Muscle of back (tissue), 13 donors: ENCODE data around the gene MYH4. TPM values are rescaled to one million over a fixed set of nuclear protein-coding genes. Genes with fewer than 3 reads are reported as not detected.
A peak's percentile ranks its signal among the peaks of the same experiment; 100 is the strongest.

Source experiments
- DNase-seq, 3 donors: peaks; one replicate each; pipeline versions ENCODE4 v3.0.0 to v3.0.0-alpha.2; 2013
- long read RNA-seq, 9 donors: transcript quantifications; one replicate each; lab custom pipeline, GENCODE V29; 2026
- polyA plus RNA-seq, 10 donors: library from polyadenylated mRNA; unstranded; fragments of 120-200 nt; gene quantifications; one replicate each; pipeline ENCODE4 v1.2.1, GENCODE V29; 2013; ENCODE audit not compliant: insufficient read length in 10 of 10

MYH4 gene
- under 1 TPM; 0.14 to 0.54 (median 0.32) TPM for polyA plus RNA-seq
- long read RNA-seq, donor 1: 0 reads
- long read RNA-seq, donor 2: 0 reads
- long read RNA-seq, donor 3: 0 reads
- long read RNA-seq, donor 4: 0 reads
- long read RNA-seq, donor 5: 0 reads
- long read RNA-seq, donor 6, partial matches to known transcripts: 6 of 6 reads
- long read RNA-seq, donor 6, other reads (novel, unspliced or antisense): 0 of 6 reads
- long read RNA-seq, donor 7: 0 reads
- long read RNA-seq, donor 8: 0 reads
- long read RNA-seq, donor 9: 0 reads

DNA sequence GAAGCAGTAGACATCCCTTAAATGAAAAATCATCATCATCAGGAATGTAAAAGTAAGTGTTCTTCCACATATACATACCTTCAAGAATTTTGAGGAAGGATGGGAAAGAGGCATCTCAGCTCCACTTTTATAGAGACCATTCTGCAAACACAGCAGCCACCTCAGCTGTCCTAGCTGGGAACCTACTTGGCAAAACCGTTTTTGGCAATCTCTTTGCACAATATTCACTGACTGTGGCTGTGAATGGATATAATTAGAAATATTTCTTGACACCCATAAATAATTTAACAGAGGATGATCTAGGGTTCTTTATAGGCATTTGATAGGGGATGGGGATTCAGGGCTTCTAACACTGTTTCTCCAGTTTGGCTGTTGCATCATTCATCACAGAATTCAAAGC, at the start of gene MYH4:
Gene MYH4 (minus strand): TSS at position 101 of the 400 bp plus-strand sequence. CDS start 2,814 bp downstream, outside the sequence.
- DNase-seq: no peak

DNA sequence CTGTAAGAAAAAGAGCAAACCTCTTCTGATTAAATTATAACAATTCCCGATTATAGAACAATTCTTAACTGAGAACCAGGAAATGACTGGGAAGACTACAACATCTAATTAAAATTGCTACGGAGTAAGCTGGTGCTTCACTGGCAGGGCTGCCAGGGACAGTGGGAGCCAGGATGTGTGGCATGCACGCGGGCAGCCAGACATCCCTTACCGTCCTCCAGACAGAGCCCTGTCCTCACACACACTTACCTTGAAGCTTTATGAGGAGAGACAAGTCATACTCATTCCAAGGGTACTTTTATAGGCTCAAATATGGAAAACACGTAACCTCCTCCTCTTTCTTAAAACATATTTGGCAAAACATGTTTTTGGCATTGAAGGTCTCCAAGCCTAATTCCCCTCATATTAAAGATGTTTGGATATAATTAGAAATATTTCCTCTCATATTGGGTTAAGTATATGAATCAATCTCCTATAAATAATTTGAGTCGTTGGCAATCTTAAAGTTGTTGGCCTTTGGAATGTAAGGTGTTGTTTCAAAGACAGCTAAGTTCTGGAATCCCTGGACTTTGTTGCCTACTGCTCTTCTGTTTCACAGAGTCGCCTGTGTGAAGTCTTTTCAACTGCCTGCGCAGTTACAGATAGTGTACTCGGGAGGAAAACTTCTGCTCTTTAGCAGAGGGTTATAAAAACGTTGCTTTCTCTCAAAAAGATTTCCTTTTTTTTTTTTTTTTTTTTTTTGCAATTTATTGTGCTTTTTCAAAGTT, 49.1 kb upstream of the MYH4 start, which contains the start of gene MYH1:
Gene MYH1 (minus strand): TSS at position 272 of the 767 bp plus-strand sequence. CDS start 1,900 bp downstream, outside the sequence.
- DNase-seq: no peak

DNA sequence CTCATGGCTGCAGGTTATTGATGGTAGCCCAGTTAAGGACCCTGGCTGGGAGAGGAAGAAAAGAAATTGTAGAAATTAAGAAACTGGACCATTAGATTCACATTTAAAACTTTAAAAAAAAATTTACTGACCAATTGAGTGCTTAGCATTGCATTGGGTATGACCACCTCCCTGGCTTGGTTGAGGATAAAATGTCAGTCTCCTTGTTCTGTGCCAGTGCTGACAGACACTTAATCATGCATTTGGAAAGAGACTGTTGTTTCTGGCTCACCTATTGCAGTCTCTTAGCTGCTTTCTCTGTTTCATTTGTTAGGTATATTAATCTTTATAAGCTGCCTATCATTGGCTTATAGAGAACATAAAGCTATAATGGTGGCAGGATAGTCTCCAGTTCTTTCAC, 47.3 kb upstream of the MYH4 start:
- no peak for DNase-seq

DNA sequence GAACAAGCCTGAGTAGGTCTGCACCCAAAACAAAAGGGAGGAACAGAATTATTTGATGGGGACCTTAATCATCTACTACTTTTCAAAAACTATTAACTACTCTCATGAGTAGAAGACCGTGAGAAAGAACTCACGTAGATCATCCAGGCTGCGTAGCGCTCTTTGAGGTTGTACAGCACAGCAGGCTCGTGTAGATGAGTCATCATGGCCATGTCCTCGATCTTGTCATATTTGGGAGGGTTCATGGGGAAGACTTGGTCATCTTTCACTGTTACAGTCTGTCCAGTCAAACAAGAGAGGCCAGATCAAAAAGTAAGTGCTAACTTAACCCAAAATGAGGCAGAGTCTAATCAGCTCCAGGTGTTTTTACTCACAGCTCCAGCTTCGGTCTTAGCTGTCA, 46.7 kb upstream of the MYH4 start:
- no peak for DNase-seq

DNA sequence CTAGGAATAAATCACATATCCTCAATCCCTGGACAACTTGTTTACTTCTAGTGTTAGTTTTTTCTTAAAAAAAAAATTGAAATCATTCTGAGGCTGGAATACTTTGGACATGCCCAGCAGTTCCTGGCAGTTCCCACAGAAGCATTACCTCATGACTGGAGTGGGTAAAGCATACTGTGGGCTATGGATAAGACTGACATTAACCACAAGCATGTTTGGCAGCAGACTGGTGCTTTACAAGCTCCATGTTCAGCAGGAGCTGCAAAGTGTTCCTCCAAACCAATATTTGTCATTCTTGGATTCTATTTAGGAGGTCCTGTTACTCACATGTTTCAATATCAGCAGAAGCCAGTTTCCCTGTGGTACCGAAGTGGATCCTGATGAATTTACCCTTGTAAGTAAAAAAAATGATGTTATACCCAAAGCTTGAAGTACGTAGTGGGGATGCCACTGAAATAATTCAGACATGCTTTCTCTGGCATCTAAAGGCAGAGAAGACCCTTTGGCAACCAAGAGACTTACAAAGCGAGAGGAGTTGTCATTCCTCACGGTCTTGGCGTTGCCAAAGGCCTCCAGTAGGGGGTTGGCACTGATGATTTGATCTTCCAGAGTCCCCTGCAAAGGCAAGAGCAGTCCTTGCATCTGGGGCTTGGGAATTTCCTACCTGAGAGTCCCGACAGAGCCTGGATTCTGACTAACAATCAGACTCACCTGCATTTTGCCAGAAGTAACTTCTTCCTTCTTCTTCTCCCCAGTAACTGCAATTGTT, 44.1 kb upstream of the MYH4 start:
- peak in 1 of 3 donors; percentile 1 for DNase-seq

DNA sequence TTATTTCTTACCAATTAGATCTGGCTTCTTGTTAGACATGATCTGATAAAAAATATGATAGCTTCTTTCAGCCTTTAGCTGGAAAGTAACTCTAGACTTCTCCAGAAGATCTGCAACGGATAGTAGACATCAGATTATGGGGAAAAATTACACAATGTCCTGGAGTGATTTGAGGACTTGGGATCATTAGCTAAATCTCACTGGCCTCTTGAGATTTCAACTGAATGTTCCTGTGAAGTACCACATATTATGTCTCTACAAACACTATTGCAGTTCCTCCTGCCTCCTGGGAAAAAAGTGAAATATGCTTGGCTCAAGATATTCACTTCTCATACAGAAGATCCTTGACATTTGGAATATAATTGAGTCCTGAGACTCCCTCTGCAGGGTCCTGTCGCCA, 43.5 kb upstream of the MYH4 start:
- DNase-seq: no peak

DNA sequence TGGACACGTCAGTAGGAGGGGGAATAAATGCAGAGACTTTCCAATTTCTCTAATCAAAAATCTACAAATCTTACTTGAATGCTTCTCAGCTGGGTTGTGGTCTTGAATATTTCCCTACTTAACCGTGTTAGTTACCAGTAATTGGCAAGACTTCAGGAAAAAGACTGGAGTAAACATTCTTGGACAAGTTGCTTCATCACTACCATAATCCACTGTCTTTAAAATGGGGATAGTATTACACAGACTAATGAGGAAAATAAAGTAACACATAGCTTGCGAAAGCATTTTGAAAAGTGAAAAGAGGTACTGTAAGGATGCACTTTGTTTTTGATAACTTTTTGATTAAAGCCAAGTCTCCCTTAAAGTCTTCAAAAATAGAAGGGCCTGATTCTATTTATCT, 30.6 kb upstream of the MYH4 start:
- no peak for DNase-seq

DNA sequence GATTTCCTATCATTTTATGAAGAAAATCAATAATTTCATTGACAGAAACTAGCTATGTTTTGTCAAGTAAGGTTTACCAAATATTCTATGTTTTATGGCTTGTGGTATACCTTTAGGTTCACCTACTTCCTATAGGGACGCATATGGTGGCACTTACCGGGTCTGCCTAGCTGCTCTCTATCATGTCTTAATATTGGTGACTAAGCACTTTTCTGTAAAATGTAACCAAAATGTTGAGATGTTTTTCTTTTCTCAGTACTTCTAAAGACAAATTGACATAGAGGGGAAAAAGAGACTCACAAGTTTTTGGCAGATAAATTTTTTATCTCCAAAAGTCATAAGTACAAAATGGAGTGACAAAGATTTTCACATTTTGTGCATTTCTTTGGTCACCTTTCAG, 22.6 kb upstream of the MYH4 start:
- no peak for DNase-seq

DNA sequence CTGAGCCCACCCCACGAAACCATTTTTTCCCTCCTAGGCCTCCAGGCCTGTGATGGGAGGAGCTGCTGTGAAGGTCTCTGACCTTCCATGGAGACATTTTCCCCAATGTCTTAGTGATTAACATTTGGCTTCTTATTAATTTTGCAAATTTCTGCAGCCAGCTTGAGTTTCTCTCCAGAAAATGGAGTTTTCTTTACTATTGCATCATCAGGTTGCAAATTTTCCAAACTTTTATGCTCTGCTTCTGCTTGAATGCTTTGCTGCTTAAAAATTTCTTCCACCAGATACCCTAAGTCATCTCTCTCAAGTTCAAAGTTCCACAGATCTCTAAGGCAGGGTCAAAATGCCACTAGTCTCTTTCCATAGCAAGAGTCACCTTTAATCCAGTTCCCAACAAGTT, 12.9 kb upstream of the MYH4 start:
- no peak for DNase-seq

DNA sequence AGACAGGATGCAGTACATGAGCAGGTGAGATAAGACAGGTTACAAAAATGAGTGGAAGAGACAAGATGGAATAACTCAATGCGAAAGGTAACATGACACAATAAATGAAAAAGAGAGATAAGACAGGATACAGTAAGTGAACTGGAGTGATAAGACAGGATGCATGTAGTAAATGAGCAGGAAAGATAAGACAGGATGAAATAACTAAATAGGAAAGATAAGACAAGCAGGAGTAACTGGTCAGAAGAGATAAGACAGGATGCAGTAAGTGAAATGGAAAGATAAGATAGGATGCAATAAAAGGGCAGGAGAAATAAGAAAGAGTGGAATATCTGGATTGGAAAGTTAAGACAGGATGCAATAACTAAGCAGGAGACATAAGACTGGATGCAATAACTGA, 8.3 kb upstream of the MYH4 start:
- DNase-seq: no peak

DNA sequence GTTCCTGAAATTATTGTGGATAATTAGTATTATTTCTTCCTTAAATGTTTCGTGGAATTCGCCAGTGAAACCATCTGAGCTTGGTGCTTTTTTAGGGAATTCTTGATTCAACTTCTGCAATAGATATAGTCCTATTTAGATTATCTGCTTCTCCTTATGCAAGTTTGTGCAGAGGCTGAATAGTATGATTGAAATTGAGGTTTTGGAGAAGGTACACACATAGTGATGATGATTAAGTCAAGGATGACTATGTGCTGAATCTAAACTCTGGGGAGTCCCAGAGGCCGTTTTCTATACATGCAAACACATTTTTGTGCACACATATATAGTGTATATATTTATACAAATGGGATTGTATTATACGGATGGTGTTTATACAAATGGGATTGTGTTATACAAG, 5.2 kb upstream of the MYH4 start:
- DNase-seq: no peak

DNA sequence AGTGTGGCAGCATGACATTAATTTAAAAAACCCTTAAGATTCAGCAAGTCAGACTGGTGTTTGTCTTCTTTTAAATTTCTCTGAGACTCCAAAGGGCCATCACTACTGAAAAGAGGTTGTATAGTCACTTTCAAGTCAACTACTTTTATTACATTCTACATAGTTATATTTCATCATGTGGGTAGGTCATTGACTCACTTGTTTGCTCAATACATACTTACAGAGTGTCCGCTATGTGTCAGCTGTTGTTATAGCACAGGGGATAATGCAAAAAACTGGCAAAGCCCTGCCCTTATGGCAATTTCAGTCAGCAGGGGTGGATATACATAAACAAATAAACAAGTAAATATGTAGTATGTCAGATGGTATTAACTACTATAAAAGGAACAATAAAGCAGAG, 2.5 kb upstream of the MYH4 start:
- DNase-seq: no peak

DNA sequence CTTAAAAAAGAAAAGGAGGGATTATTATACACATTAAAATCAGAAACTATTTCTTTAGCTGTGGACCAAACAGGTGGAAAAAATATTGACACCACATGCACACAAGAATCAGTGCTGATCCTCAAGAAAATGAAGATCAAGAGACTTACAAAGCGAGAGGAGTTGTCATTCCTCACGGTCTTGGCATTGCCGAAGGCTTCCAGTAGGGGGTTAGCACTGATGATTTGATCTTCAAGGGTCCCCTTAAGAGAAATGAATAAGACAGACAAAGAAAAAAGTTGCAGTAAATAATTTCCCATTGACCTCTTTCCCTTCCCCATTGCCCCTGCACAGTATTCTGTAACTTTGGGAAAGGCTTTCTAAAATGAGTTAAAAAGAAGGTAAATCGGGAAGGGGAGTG, 6.0 kb downstream of the MYH4 start:
- DNase-seq: no peak

DNA sequence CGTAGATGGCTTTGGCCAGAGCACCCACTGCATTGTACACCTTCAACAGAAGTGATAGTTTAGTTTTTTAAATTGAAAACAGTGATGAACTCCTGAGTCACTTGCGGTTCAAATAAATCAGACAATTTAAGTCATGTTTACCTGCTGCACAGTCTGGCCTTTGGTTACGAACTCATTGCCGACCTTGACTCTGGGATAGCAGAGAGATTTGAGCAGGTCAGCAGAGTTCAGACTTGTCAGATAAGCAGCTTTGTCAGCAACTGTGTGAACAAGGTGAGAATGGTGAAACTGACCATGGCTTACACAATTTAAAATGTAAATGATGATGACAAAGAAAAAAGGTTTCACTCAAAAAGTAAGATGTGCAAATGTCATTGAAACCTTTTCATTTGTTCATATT, 9.3 kb downstream of the MYH4 start:
- no peak for DNase-seq

DNA sequence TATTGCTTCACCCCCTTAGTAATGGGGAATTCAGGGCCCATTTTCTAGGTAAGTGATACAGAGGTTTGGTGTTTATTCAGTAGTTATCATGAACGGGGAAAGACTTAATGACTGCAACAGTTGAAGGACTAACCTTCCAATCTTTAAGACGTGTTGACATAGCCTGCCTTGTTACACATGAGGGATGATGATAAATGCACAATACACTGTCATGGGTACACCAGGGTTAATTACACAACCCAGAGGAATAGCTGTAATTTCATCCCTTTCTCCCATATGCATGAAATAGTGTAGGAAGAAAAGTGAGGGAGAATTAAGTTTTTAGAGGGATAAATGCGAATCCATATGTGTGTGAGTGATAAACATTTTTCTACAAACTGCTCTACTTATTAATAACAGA, 10.7 kb downstream of the MYH4 start:
- DNase-seq: no peak

DNA sequence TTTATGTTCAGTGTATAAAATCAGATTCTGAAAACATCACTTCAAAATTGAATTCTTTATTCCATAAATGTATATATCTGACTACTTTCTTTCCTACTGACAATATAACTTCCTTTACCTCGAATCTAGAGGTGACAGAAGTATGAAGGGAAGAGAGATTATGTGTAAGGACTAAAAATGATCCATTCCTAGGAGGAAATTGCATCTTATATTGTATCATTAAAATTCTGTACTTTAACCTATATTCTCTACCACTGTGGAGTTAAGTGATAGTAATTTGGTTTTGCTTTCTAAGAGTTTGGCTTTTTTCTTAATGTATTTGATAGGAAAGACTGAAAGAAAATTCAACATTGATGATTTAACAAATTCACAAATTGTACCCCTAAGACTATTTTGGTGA, 11.4 kb downstream of the MYH4 start:
- no peak for DNase-seq

DNA sequence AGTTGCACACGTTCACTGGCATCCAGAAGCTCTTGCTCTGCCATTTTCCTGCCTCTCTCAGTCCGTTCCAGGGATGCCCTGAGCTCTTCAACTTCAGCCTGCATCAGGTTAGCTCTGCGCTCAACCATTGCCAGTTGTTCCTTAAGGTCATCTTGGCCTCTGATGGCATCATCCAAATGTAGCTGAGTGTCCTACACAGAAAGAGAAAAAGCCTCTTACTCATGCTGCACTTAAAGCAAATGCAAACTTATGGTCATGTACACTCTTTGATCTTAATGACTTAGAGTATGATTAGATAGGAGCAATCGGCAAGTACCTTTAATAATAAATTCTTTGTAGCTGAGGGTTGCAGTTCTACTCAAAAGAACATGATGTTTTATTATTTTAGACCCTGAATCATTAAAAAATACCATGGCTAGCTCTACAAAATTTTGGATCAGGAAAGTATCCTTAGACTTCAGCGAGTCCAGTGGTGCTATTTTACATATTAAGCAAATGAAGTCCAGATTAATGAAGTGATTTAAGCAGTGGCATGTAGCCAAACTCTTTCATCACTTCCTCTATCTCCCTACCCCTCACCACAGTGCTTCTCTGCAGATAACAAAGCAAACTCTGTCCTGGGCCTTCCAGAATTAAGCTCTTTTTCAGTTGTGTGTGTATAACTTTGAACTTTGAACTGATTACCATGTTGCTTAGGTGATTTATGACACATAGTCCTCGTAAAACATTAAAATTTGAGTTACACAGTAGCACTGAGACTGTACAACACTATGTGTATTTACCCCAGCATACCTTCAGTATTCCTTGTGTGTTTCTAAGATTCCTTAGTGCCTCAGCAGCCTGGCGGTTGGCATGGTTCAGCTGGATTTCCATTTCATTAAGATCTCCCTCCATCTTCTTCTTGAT, 22.1 kb downstream of the MYH4 start:
- no peak for DNase-seq

DNA sequence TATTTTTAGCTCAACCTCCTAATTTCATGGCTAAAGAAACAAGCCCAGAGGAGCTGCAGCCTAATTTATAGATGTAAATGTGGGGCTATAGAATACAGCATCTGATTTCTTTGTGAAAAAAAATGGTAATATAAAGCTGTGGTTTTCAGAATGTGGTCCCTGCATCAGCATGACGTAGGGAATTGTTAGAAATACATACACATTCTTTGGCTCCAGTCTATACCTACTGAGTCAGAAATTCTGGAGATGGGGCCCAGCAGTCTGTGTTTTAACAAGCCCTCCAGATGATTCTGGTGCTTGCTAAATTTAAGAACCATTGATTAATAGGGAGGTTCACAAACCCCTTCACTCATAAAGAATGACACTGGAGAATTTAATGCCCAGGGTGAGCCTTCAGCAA, 29.5 kb downstream of the MYH4 start:
- no peak for DNase-seq

DNA sequence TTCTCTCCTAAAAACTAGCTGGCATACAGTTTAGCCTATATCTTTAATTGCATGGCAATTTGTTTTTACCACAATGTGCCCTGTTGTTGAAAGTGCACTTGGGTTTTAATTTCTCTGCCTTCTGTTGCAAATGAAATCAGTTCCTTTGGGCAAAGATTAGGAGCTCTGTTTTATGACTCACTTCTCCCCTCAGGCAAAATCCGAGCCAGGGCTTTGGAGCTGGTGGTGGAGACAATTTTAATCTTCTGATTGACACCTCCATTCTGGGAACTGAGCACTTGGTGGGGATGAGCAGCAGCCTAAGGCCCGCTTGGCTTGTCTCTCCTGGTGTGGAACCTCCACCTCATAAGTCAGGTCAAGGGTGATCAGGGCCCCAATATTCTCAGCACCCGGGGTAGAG, 34.3 kb downstream of the MYH4 start:
- no peak for DNase-seq

DNA sequence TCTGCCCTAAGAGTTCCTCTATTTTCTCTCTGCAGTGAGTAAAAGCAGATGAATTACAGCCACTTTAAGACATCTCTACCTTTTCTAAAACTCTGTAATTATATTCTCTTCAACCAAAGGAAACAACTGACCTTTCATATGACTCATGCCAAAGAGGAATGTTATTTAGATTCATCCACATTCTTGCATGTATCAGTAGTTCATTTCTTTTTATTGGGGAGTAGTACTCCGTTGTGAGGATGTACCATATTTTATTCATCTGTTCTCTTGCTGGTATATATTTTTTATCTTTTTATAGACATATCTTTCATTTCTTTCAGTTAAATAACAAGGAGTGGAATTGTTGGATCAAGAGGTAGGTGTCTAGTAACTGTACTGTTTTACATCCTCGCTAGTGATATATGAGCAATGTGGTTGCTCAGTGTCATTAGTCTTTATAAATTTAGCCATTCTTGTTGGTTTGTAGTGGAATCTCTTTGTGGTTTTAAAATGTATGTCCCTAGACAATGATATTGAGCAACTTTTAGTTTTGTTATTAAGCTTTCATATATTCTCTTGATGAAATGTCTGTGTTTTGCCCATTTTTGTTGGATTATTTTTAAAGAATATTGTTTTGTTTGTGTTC, 39.8 kb downstream of the MYH4 start:
- DNase-seq: no peak

DNA sequence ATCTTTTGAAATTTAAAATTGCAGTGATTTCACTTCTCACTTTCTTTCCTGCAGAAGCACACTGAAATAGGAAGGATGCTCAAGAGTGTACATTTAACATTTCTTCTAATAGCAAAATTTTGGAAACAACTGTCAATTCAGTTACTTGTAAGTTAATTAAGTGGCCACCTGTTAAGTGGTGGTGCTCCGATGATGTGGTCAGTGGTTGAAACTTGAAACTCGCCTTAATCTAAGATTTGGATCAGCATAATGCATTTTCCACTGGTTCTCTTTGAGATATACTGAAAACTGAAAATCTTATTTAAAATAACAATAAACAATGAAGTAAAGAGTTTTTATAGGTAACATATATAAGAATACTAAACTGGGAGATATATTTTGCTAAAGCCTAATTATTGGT, 40.6 kb downstream of the MYH4 start:
- no peak for DNase-seq
